SK-N-MC (cell line): ENCODE data around the gene RSPH10B.
"Not testable (repeated sequence)": the region's sequence is repeated elsewhere in the genome, so short reads cannot be mapped to it uniquely, and the experiment has no call there.

ENCODE experiments used
- DNase-seq: peaks from one replicate; pipeline ENCODE4 v3.0.0-alpha.2; 2011; ENCODE audit warnings: low read depth, low spot score
- H3K27ac ChIP-seq: fragments of 200-600 bp; sonication (generic); 2 replicates; pipeline ENCODE4 v1.5.1; 2016; ENCODE audit warnings: mixed run types
- H3K36me3 ChIP-seq: fragments of 200-600 bp; sonication (generic); 2 replicates; pipeline ENCODE4 v1.6.1; 2017; ENCODE audit warnings: antibody characterized with exemption, low read length, mixed read lengths; ENCODE audit not compliant: insufficient read depth
- H3K4me3 ChIP-seq: fragments of 200-600 bp; sonication (generic); 2 replicates; pipeline ENCODE4 v1.5.1; 2016
- H3K9ac ChIP-seq: fragments of 200-600 bp; sonication (generic); 2 replicates; pipeline ENCODE4 v1.8.0; 2017; ENCODE audit warnings: mixed run types, mixed read lengths; ENCODE audit not compliant: insufficient read length
- H3K9me3 ChIP-seq: fragments of 200-600 bp; sonication (generic); 2 replicates; pipeline ENCODE4 v1.6.1; 2017; ENCODE audit warnings: low read depth, mild to moderate bottlenecking, antibody characterized with exemption, low read length, moderate library complexity, mixed read lengths
- FOXP2 ChIP-seq: optimal IDR thresholded peaks from 2 replicates; pipeline ENCODE3; 2011; ENCODE audit warnings: mild to moderate bottlenecking, moderate library complexity; ENCODE audit not compliant: insufficient read depth; ENCODE audit errors: extremely low read length, control extremely low read depth
- POLR2AphosphoS5 ChIP-seq: IDR thresholded peaks from 2 replicates; pipeline ENCODE4 v1.6.1; 2012; ENCODE audit warnings: mild to moderate bottlenecking, low read depth, low read length, borderline replicate concordance

The RSPH10B gene

GRCh38 chr7:5924180-5924579, 46.3 kb downstream of the RSPH10B start:
- not testable (repeated sequence) for H3K27ac ChIP-seq, H3K9ac ChIP-seq, H3K9me3 ChIP-seq, DNase-seq, H3K36me3 ChIP-seq, H3K4me3 ChIP-seq

- H3K27ac ChIP-seq, H3K36me3 ChIP-seq, H3K9ac ChIP-seq, H3K9me3 ChIP-seq, DNase-seq, H3K4me3 ChIP-seq: not testable (repeated sequence)
Measured at GRCh38 chr7:5916529-5916928, 54.0 kb downstream of the RSPH10B start.

GRCh38 chr7:5908835-5909234, 61.7 kb downstream of the RSPH10B start:
- not testable (repeated sequence) for H3K9ac ChIP-seq, DNase-seq, H3K4me3 ChIP-seq, H3K36me3 ChIP-seq, H3K27ac ChIP-seq, H3K9me3 ChIP-seq

- not testable (repeated sequence) for DNase-seq, H3K4me3 ChIP-seq, H3K9ac ChIP-seq, H3K9me3 ChIP-seq, H3K27ac ChIP-seq, H3K36me3 ChIP-seq
Measured at GRCh38 chr7:5904726-5905125, 65.8 kb downstream of the RSPH10B start.

GRCh38 chr7:5903002-5903401, 67.5 kb downstream of the RSPH10B start:
- H3K4me3 ChIP-seq, H3K27ac ChIP-seq, H3K9me3 ChIP-seq, H3K36me3 ChIP-seq, DNase-seq, H3K9ac ChIP-seq: not testable (repeated sequence)

GRCh38 chr7:5898480-5899224, 71.8 kb downstream of the RSPH10B start, which contains the start of gene CCZ1:
TSS of gene CCZ1 (plus strand) at chr7:5898733. CDS start at chr7:5898800, 67 bp downstream.
- peak; percentile 1 for DNase-seq
- not testable (repeated sequence) for H3K27ac ChIP-seq

GRCh38 chr7:5897369-5897919, 73.0 kb downstream of the RSPH10B start:
- H3K4me3 ChIP-seq, H3K9ac ChIP-seq, H3K36me3 ChIP-seq, H3K27ac ChIP-seq, DNase-seq, H3K9me3 ChIP-seq: not testable (repeated sequence)

More at GRCh38 chr7:5898480-5899224, 71.8 kb downstream of the RSPH10B start, which contains the start of gene CCZ1:
- peak; percentile 50; the same call in 1 of the 2 replicates for TF ChIP-seq POLR2AphosphoS5
- not testable (repeated sequence) for H3K9ac ChIP-seq, H3K9me3 ChIP-seq, H3K36me3 ChIP-seq
- H3K4me3 ChIP-seq: peak within 1 kb of the TSS; percentile 66

GRCh38 chr7:5892498-5892897, 78.0 kb downstream of the RSPH10B start:
- no peak overlapping the region for H3K9ac ChIP-seq
- no peaks in the 10 kb centered on the region for H3K36me3 ChIP-seq
- no peaks in the 10 kb centered on the region for H3K9me3 ChIP-seq
- TF ChIP-seq POLR2AphosphoS5 (no peak), FOXP2 (no peak)
- H3K4me3 ChIP-seq: no peak overlapping the region
- H3K27ac ChIP-seq: no peak overlapping the region
- no peak for DNase-seq

- DNase-seq, H3K4me3 ChIP-seq: not testable (repeated sequence)
Measured at GRCh38 chr7:5890244-5890643, 80.2 kb downstream of the RSPH10B start.

GRCh38 chr7:5888021-5888420, 82.5 kb downstream of the RSPH10B start:
- DNase-seq, H3K36me3 ChIP-seq, H3K4me3 ChIP-seq, H3K9ac ChIP-seq, H3K27ac ChIP-seq, H3K9me3 ChIP-seq: not testable (repeated sequence)

More at GRCh38 chr7:5890244-5890643, 80.2 kb downstream of the RSPH10B start:
- not testable (repeated sequence) for H3K9ac ChIP-seq, H3K36me3 ChIP-seq, H3K9me3 ChIP-seq, H3K27ac ChIP-seq

- not testable (repeated sequence) for H3K9ac ChIP-seq, H3K27ac ChIP-seq, H3K36me3 ChIP-seq, H3K4me3 ChIP-seq, DNase-seq, H3K9me3 ChIP-seq
Measured at GRCh38 chr7:5884431-5884830, 86.1 kb downstream of the RSPH10B start.

- H3K36me3 ChIP-seq, H3K9ac ChIP-seq, DNase-seq, H3K27ac ChIP-seq, H3K9me3 ChIP-seq, H3K4me3 ChIP-seq: not testable (repeated sequence)
Measured at GRCh38 chr7:5880106-5880505, 90.4 kb downstream of the RSPH10B start.

- not testable (repeated sequence) for H3K9ac ChIP-seq, H3K9me3 ChIP-seq, DNase-seq, H3K4me3 ChIP-seq, H3K36me3 ChIP-seq, H3K27ac ChIP-seq
Measured at GRCh38 chr7:5879591-5879990, 90.9 kb downstream of the RSPH10B start.
